Heart left ventricle (tissue), 16 donors: ENCODE measurements around the gene PRKAG2. TPM values are rescaled to one million over a fixed set of nuclear protein-coding genes. Genes with fewer than 3 reads are reported as not detected.

Experiments used
- ATAC-seq, 4 donors: fragments of 200-7000 bp; cut with Tn5 transposase; one replicate each; pipeline ENCODE4 v1.9.1; 2020 to 2022; ENCODE audit warnings: moderate library complexity in 4 of 4, mild to moderate bottlenecking in 3 of 4, moderate number of reproducible peaks in 1 of 4
- DNase-seq, 5 donors: peaks; one replicate each; pipeline ENCODE4 v3.0.0-alpha.2; 2020
- H3K27ac ChIP-seq, 12 donors: fragments of 200-600 bp; sonication (generic) in 4 of 12; one replicate each; pipeline versions ENCODE4 v1.5.0 to v1.8.0; 2016 to 2022; ENCODE audit warnings: mild to moderate bottlenecking in 2 of 12
- H3K27me3 ChIP-seq, 9 donors: fragments of 200-600 bp; sonication (generic) in 2 of 9; one replicate each; pipeline versions ENCODE4 v1.5.1 to v1.8.0; 2016 to 2022; ENCODE audit warnings: mild to moderate bottlenecking in 3 of 9
- H3K36me3 ChIP-seq, 9 donors: fragments of 200-600 bp; sonication (generic) in 2 of 9; one replicate each; pipeline versions ENCODE4 v1.5.0 to v1.8.0; 2018 to 2022; ENCODE audit warnings: mild to moderate bottlenecking in 2 of 9
- H3K4me1 ChIP-seq, 12 donors: fragments of 200-600 bp; sonication (generic) in 4 of 12; one replicate each; pipeline versions ENCODE4 v1.5.0 to v1.8.0; 2016 to 2022; ENCODE audit warnings: mild to moderate bottlenecking in 3 of 12
- H3K4me3 ChIP-seq, 12 donors: fragments of 200-600 bp; sonication (generic) in 4 of 12; one replicate each; pipeline versions ENCODE4 v1.5.0 to v1.8.0; 2017 to 2022; ENCODE audit warnings: mild to moderate bottlenecking in 9 of 12, moderate library complexity in 4 of 12
- H3K9me3 ChIP-seq, 12 donors: fragments of 200-600 bp; sonication (generic) in 4 of 12; one replicate each; pipeline versions ENCODE4 v1.5.0 to v1.8.0; 2016 to 2022; ENCODE audit warnings: mild to moderate bottlenecking in 1 of 12
- POLR2A ChIP-seq, 2 donors: fragments of 450-650 bp; IDR thresholded peaks; one replicate each; pipeline ENCODE4 v1.6.1; 2017; ENCODE audit warnings: antibody characterized with exemption in 2 of 2, mild to moderate bottlenecking in 2 of 2, moderate library complexity in 2 of 2
- WGBS, 4 donors: extraction: QIAGEN DNeasy Blood & Tissue Kit in 2 of 4; methylation state at CpG; one replicate each; pipeline versions ENCODE4 v1.1.5 to v1.1.7; 2013 to 2018; 5-methylcytosine and 5-hydroxymethylcytosine counted together
- intact Hi-C, 10 donors: fragments of 100-400 bp; cut with DNase I; formaldehyde crosslinking; loops; one replicate each; pipeline versions ENCODE4 v1.11.1 to v1.14.2; 2022
- polyA plus RNA-seq, 2 donors: library from polyadenylated mRNA; stranded (reverse); fragments of 200-250 nt; gene quantifications; one replicate each; pipeline ENCODE4 v1.2.3, GENCODE V29; 2013
- total RNA-seq, 9 donors: library from RNA; depleted of rRNA in 2 of 9; stranded (reverse); fragments of >200 nt in 2 of 9; fragmentation: NEBNext Ultra II Directional in 3 of 9; extraction: Animal tissue kit (Norgen Biotek cat#: 25700) in 3 of 9; gene quantifications; one replicate each; pipeline versions ENCODE4 v1.1.0 to v1.2.4, GENCODE V29; 2016 to 2023
- TF ChIP-seq, protein P1 (sequence below), 12 donors: fragments of 200-600 bp; sonication (generic) in 4 of 12; IDR thresholded peaks; one replicate each; pipeline versions ENCODE4 v1.5.0 to v1.8.0; 2018 to 2022; ENCODE audit warnings: antibody characterized with exemption in 12 of 12, mild to moderate bottlenecking in 5 of 12
- donor health status: ischemic (EF 13 %, LVEDD 7.1; RV severe dilation, severe dysfunction).
- donor health status: healthy with polysubstance abuse.
- donor health status: DM: no; HTN: yes; CAD: no.
- donor health status: DM: no; HTN: no; CAD: no.
- donor health status: ischemic (EF 25% LVEDD 6.9; RV normal size, moderate dysfunction).
- donor health status: ischemic (EF 25% LVEDD 5.7; RV mildly dilated, moderate dysfunction).
- donor health status: healthy.
- donor health status: DM: yes; HTN: yes; CAD: no.
- donor health status: ischemic (EF 35%, LVEDD 5.7; RV mildly dilated, moderate dysfunction).
- donor health status: nonischemic (EF 11% LVEDD 7.7; RV severe dilation, severe dysfunction).
- donor health status: DM: yes; HTN: yes; CAD: no.
- donor health status: PGD.
- donor health status: ischemic (EF 29% LVEDD 5.4; RV normal size, mild dysfunction).
- donor health status: nonischemic (EF 23%, LVEDD 6.1; RV moderate dilation, normal function).

The PRKAG2 gene
- total and polyA plus RNA-seq, 11 donors: 50.2 to 179 (median 108) TPM

GRCh38 chr7:151687523-151688235 lies 189.2 kb downstream of the PRKAG2 start:
- peaks cover 0 to 64% (median 36%) of the 10 kb centered on the region in 12 donors for H3K4me1 ChIP-seq
- H3K27ac ChIP-seq: peak overlapping the region; percentile 38 to 81 (median 66)
- ATAC-seq (peak in 3 of 4 donors; percentile 54 to 61 (median 55)), DNase-seq (peak; percentile 43 to 79 (median 61))
- H3K4me3 ChIP-seq: no peak overlapping the region
- H3K9me3 ChIP-seq: no peaks in the 10 kb centered on the region
- 13 to 25% (median 21%) methylated on average over 16 of the region's 16 CpGs for WGBS, 4 donors
- no peaks in the 10 kb centered on the region for H3K36me3 ChIP-seq
- no peaks in the 10 kb centered on the region for H3K27me3 ChIP-seq
- intact Hi-C loops: loop anchor here in 3 of 10 donors (5.0 kb wide), 1 partner anchor 55 kb away; no protein-coding TSS in a partner anchor
- TF ChIP-seq, protein P1, sequence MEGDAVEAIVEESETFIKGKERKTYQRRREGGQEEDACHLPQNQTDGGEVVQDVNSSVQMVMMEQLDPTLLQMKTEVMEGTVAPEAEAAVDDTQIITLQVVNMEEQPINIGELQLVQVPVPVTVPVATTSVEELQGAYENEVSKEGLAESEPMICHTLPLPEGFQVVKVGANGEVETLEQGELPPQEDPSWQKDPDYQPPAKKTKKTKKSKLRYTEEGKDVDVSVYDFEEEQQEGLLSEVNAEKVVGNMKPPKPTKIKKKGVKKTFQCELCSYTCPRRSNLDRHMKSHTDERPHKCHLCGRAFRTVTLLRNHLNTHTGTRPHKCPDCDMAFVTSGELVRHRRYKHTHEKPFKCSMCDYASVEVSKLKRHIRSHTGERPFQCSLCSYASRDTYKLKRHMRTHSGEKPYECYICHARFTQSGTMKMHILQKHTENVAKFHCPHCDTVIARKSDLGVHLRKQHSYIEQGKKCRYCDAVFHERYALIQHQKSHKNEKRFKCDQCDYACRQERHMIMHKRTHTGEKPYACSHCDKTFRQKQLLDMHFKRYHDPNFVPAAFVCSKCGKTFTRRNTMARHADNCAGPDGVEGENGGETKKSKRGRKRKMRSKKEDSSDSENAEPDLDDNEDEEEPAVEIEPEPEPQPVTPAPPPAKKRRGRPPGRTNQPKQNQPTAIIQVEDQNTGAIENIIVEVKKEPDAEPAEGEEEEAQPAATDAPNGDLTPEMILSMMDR (IDR thresholded peaks at IDR 0.05): no peak
- TF ChIP-seq POLR2A (IDR thresholded peaks at IDR 0.05): no peak

DNA sequence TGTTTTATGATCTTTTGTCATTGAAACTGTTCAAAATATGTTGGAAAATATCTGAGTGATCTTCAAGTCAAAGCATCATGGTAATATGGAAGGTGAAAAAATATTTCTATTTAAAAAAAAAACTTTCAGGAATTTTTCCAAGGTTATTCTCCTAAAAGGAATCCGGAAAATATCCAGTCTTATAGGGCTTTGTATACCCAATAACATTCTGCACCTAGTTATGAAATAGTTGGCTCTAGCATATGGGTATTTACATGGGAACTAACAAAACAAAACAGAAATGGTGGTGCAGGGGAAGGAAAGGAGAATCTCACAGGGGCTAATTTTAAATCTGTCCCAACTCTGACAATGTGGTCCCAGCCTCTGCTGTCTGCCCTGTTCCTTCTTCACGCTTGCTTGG lies 190.1 kb downstream of the PRKAG2 start:
- ATAC-seq: no peak
- Histone ChIP-seq H3K27me3 (no peaks in the 10 kb centered on the region), H3K36me3 (no peaks in the 10 kb centered on the region), H3K9me3 (no peaks in the 10 kb centered on the region), H3K4me3 (no peak overlapping the region), H3K4me1 (peaks cover 0 to 61% (median 34%) of the 10 kb centered on the region in 12 donors), H3K27ac (peak overlapping the region in 10 of 12 donors; percentile 38 to 81 (median 68))
- WGBS, 4 donors: 89 to 91% (median 90%) methylated on average over 2 of the region's 2 CpGs
- no peak for DNase-seq
- TF ChIP-seq, protein P1 (IDR thresholded peaks at IDR 0.05): no peak
- no peak for TF ChIP-seq POLR2A (IDR thresholded peaks at IDR 0.05)
- intact Hi-C loops: loop anchor here in 3 of 10 donors (5.0 kb wide), 1 partner anchor 55 kb away; no protein-coding TSS in a partner anchor

DNA sequence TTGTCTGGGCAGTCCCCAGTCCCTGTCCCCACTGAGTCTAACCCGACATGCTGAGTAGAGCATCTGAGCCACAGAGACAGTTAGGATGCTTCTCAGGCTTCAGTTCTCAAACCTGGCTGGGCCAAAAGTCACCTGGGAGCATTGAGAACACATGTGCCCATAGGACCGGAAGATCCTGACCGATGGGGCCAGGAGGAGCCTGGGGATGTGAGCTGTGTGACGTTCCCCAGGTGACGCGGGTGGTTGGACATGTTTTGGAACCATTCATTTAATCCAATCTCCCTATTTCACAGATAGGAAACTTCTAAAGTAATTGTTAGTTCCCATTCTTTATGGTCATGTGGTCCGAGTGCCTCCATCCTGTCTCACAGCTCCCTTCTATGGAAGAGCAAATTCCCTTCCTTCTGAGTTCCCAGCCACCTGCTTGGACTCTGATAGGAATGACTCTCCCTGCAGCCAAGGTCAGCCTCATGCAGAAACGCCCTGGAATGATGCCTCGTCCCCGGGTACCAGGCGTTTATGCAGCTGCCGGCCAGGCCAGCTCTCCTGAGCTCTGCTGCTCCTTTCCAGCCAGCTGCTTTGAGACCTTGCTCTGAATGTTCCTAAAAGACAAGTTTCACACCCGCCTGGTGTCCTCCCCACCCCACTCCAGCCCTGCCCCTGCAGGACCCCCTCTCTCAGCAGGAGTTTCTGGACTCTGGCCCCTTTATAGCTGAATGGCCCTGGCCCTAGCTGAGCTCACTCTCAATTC lies 190.7 kb downstream of the PRKAG2 start:
- DNase-seq (peak in 2 of 5 donors; percentile 48 to 54), ATAC-seq (peak in 3 of 4 donors; percentile 35 to 42 (median 37))
- Histone ChIP-seq H3K27ac (peak overlapping the region in 9 of 12 donors; percentile 14 to 81 (median 66)), H3K4me1 (peaks cover 0 to 58% (median 34%) of the 10 kb centered on the region in 12 donors), H3K9me3 (no peaks in the 10 kb centered on the region), H3K36me3 (no peaks in the 10 kb centered on the region), H3K4me3 (no peak overlapping the region), H3K27me3 (no peaks in the 10 kb centered on the region)
- TF ChIP-seq POLR2A (IDR thresholded peaks at IDR 0.05): no peak
- TF ChIP-seq, protein P1 (IDR thresholded peaks at IDR 0.05): no peak
- WGBS, 4 donors: 65 to 73% (median 68%) methylated on average over 13 of the region's 13 CpGs
- intact Hi-C loops: loop anchor here in 3 of 10 donors (5.0 kb wide), 1 partner anchor 54 kb away; no protein-coding TSS in a partner anchor
